ENCODE results near the gene TM6SF1.

- TF ChIP-seq EZH2 (IDR thresholded peaks at IDR 0.05; ENCODE audit: insufficient read depth, poor library complexity, severe bottlenecking), result no peak
- no peak for TF ChIP-seq EZH2phosphoT487 (IDR thresholded peaks at IDR 0.05; ENCODE audit: insufficient read depth, low read depth)
Observed at GRCh38 chr15:83098079-83098478, 9.4 kb upstream of the TM6SF1 start.
